GM21576 (cell line): Measurements from ENCODE around the gene GPR183.

Experiments used
- ATAC-seq: cut with Tn5 transposase; IDR thresholded peaks from one replicate; pipeline ENCODE4 v1.9.1; 2021; ENCODE audit warnings: mild to moderate bottlenecking, moderate library complexity; ENCODE audit not compliant: unreplicated experiment

The GPR183 gene, protein sequence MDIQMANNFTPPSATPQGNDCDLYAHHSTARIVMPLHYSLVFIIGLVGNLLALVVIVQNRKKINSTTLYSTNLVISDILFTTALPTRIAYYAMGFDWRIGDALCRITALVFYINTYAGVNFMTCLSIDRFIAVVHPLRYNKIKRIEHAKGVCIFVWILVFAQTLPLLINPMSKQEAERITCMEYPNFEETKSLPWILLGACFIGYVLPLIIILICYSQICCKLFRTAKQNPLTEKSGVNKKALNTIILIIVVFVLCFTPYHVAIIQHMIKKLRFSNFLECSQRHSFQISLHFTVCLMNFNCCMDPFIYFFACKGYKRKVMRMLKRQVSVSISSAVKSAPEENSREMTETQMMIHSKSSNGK

DNA sequence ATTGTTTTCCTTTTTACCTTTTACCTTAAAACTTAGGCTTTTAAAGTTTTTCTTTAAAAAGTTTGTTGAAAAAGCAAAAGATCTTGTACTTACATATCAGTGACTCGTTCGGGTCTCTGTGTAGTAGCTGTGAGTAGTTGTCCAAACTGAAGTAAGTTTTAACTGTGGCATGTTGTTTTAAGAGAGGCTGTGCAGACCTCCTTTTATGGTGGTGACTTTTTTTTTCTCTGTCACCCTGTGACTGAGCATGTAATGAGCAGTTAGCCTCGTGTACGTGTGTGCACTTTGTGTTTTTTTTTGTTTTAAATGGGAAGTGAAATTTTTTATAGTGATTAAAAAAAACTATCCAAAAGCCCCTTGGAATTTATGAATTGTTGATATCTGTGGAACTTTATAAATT is at the start of gene GPR183:
GPR183 (minus strand) TSS at position 153 of the 400 bp plus-strand sequence. CDS start 11,254 bp downstream, outside the sequence.
- ATAC-seq, result peak; percentile 61

DNA sequence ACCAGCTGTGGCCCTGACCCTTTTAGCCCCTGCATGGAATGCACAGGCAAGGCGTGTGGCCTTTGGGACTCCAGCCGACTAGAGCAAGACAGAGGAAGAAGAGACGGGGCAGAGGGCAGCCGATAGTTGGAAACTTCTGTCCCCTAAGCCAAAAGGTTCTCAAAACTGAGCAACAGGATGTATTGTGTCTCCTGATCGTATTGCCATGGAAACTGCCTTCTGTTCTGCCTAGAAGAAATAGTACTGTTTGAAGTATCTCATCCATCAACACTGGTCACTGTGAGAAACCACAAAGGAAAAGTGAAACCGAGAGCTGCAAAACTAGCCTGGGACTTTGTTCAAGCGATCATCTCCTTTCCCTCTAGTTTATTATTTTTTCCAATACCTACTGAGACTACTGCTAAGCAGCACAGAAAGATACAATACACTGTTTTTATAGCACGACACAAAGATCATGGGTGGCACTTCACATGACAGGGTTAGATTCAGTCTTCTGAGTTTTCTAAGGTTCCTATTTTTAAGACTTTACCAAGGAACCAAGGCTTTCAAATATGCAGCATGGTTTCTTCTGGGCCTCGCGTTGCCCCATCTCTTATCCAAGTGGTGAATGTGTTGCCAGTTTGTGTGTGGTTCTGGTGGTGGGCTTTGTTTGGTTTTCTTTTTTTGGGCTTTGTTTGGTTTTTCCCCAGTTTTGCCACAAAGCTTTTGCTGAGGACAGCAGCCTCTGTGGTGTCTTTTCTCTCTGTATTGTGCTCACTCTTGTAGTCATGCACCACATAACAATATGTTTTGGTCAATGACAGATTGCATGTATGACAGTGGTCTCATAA is 49.3 kb upstream of the GPR183 start:
- peak; percentile 65 for ATAC-seq

GRCh38 chr13:99356012-99356261 is 48.7 kb upstream of the GPR183 start:
- ATAC-seq, result no peak

DNA sequence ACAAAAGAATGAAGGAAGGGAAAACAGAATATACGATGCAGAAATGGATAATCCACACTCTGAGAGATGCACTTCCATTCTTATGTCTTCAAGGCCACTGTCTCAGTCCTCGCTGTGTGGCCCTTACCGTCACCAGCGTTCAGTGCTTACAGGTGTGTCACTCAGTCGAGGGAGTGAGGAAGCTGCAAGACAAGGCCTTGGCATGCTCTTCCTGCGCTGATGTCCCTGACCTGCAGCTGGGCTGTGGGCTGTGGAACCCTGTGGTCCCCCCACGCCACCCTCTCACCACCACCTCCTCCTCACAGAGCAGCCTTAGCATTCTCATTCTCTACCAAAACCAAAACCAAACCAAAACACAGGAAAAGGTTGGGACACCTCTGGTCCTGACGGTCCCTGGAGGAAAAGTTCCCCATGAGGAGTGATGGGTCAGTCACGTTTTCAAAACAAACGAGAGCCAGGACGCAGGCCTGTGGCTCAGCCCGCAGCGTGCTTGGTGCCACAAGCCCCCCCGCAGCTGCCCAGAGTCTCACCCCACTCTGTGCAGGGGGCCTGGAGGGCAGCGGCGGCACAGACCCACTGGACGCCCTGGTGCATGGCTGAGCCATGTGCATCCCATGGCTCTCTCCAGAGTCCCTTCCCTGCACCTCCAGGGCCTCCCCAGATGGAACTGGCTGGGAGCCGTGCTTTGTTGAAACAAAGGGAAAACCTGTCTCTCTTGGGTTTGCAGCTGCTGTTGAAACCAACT is 48.2 kb upstream of the GPR183 start:
- ATAC-seq, result no peak

- ATAC-seq, result no peak
Observed at GRCh38 chr13:99354371-99354951, 47.3 kb upstream of the GPR183 start.

- ATAC-seq, result no peak
Observed at GRCh38 chr13:99353836-99354235, 46.6 kb upstream of the GPR183 start.

DNA sequence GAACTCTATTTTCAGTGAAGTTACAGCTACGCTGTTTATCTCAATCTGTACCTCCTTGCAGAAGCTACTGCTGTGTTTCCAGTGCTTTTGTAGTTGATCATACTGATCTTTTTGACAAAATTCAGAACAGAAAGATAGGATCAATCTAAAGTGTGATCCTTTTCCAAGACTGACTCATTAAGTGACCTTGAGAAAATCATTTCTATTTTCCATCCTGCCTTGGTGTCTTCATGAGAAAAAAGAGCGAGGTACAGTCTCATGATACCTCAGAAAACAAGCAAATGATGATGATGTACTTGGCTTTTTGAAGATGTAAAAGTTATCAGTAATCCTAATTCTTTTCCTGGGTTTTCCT is 46.0 kb upstream of the GPR183 start:
- ATAC-seq, result no peak

DNA sequence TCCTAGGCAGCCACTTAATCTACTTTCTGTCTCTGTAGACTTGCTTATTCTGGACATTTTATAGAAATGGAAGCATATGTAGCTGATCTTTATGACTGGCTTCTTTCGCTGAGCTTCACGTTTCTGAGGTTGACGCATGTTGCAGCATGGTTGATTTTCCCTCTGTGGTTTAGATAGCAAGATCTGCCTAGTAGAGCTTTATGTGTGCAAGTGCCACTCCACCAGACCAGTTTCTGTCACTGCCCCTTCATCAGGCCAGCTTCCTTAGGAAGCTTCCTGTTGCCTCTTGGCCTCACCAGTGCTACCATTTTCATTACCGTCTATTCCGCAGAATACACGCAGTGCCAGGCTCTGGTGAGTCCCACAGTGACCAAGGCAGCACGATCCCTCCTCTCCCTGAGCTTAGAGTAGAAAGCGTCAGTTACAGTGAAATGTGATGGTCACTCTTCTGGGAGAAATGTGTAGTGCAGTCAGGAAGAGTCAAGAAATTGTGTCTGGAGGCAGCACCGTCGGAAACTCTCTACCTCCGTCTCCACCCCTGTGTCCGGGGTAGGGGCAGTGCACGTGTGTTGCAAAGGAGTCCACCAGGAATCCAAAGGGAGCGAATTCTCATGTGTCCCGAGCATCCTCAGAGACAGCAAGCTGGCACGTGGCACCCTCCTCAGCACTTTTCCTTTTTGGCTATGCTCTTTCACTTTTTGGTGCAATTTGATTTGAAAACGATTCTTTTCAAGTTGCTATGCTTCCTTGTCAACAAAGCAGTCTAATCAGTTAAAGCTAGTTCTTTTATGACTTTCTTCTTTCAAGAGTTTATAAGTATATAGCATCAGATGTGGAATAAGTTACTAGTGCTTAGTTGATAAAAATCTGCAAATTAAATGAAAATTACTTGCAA is 45.4 kb upstream of the GPR183 start:
- no peak for ATAC-seq

DNA sequence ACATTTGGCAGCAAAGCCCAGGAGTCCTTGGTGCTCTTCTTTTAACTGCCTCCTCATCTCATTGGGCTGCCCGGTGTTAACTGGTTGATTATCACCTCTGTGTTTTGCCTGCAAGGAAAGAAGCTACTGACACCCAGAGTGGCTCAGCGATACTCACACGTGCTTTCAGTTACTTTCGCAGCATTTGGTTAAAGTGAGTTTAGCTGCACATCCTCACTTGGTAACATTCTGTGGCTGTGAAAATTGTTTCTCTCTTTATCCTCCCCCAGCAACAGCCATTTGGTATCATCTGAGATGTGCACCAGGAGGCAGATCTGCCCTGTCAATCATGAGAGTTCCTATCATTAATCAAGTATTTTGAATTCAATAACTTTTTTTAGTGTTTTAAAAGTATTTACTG is 44.6 kb upstream of the GPR183 start:
- ATAC-seq, result no peak

- ATAC-seq, result no peak
Observed at GRCh38 chr13:99350191-99350590, 43.0 kb upstream of the GPR183 start.

DNA sequence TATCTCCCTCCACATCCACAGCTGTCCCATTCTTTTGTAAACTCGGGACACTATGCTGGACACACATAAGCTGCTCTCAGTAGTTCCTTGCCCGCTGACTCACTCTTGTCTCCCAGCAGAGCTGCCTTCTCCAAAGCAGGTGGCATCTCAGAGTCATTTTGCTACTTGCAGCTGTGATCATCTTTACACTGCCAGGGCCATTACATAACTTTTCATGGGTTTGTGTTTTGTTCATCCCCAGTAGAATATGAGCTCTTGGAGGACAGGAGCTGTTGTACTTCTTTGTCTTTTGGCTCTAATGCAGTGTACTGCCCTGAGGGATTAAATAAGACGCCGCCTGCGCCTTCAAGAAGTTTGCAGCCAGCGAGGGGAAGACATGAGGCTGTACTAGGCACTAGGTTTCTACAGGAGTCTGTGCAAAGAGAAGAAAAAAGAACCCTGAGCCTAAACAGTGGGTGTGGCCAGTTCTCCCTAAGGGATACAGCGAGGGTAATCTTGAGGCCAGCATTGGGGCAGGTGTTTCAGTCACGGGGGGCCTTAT is 40.8 kb upstream of the GPR183 start:
- no peak for ATAC-seq

GRCh38 chr13:99347335-99347878 is 40.2 kb upstream of the GPR183 start:
- no peak for ATAC-seq

DNA sequence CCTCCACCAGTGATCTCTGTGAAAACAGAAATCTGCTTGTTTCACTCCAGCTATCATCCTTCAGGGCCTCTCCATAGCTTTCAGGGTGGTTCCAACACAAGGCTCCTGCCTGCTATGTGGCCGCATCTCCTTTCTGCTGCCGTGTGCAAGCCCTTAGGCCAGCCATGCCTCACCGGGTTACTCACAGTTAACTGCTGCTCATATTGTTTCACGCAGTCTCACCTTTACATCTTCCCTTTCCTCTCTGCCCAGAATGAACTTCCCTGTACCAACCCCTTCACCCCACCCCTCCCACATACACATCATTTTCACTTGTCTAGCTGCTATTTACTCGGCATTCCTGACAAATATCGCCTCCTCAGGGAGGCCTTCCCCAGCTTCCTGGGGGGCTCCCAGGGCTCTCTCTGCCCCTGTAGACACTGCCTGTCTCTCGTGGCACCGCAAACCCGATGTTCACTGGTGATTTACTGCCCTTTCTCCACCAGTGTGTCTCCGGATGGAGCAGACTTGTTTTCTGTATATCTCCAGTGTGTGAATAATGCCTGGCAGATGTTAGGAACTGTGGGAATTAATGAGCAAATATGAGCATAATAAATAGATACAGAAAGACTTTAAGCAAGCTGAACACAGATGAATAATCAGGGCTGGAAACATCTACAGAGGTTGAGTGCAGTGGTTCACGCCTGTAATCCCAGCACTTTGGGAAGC is 39.3 kb upstream of the GPR183 start:
- ATAC-seq, result no peak

DNA sequence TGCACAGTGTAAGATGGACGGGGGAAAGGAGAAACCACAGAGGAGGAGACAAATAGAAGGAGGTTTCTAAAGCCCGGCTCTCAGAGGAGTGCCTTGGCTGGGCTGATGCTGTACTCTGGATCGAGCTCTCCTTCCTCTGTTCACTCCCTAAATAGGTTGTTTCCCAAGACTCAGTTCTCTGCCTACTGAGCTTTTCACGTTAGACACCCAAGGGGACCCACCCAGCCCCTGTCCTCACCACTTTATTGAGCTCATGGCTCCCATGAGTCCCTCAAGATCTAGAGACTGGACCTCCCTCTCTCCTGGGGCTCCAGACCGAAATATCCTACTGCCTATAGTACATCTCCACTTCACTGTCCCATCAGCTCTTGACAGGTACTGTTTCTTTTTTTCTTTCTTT is 38.1 kb upstream of the GPR183 start:
- ATAC-seq, result no peak

DNA sequence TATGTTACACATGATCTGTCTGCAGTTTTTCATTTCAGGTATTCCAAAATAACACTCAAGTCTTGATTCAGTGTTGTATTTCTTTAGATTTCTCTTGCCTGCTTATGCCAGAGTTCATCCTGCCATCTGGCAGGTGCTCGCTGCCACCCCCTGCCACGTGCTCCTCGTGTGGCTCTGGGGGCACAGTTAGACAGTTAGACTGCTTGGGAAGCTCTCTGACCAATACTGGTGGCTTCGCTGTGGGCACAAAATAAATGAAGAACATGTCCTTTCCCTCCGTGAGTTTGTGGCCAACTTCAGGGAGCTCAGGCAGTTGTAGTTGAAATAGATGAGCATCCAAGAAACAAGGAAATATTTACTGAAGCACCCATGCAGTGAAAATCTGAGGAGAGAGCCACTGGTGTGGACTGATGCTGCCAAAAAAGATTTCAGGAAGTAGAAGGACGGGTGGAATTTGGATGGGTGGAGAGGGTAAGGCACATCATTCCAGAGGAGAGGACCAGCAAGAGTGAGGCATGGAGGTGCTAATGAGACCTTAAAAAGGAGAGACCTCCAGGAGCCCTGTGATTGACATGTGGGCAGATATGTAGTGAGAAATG is 37.5 kb upstream of the GPR183 start:
- no peak for ATAC-seq

- ATAC-seq, result no peak
Observed at GRCh38 chr13:99342723-99343315, 35.6 kb upstream of the GPR183 start.

DNA sequence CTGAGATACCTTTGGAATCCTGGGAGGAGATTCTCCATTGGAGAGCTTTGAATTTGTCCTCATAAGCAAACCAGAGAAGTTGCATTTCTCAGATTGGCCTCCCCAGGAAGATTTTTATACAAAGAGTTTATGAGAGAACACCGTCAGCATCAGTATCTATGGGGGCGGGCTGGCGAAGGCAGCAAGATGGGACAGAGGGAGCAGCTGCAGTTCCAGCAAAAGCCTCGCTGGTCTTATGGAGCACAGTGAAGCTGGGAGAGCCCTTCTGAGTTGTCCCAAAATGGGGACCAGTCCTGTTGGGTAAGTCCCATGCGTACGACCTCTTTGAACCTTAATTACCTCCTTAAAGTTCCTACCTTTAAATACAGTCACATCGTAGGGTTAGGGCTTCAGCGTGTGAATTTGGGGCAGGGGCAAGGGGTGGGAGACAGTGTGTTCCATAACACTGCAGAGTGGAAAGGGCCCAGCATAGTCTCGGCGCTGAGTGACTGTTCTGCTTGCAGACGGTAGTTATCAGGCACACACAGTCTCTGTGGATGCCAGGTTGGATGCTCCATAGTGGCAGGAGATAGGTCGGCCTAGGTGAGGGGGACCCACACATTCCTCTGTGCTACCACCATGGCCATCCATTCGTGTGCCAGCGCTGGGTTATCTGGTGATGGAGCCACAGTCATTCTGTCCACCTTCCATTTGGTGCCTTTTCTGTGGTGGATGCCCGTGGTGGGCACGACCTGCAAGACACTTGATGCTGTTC is 34.9 kb upstream of the GPR183 start:
- no peak for ATAC-seq

GRCh38 chr13:99340638-99341037 is 33.4 kb upstream of the GPR183 start:
- ATAC-seq, result no peak
